CD8-positive, alpha-beta memory T cell (primary cell): ENCODE results near the gene LRP3. TPM values are rescaled to one million over a fixed set of nuclear protein-coding genes. Genes with fewer than 3 reads are reported as not detected.

Experiments used
- CTCF ChIA-PET: fragments of 350-600 bp; sonication (Branson Sonifier 250); formaldehyde crosslinking; loops from one replicate; lab custom pipeline; 2021; ENCODE audit warnings: antibody characterized with exemption; lab: Charles Lee
- POLR2A ChIA-PET: fragments of 350-600 bp; sonication (Branson Sonifier 250); formaldehyde crosslinking; loops from one replicate; lab custom pipeline; 2021; ENCODE audit warnings: antibody characterized with exemption; lab: Charles Lee
- DNase-seq, 5 donors: peaks; one replicate each; pipeline versions ENCODE4 v3.0.0 to v3.0.0-alpha.2; 2020 to 2022; ENCODE audit warnings: mixed read lengths in 1 of 5
- H3K27ac ChIP-seq: one replicate; pipeline ENCODE4 v1.7.0; 2013; ENCODE audit warnings: low read depth, mild to moderate bottlenecking, low read length, moderate library complexity
- H3K27me3 ChIP-seq: 2 replicates; pipeline ENCODE4 v1.7.0; 2013; ENCODE audit warnings: low read length, mild to moderate bottlenecking; ENCODE audit not compliant: insufficient read depth, poor library complexity, severe bottlenecking
- H3K36me3 ChIP-seq: 2 replicates; pipeline ENCODE4 v1.7.0; 2013; ENCODE audit warnings: mild to moderate bottlenecking, low read length, moderate library complexity; ENCODE audit not compliant: insufficient read depth
- H3K4me1 ChIP-seq: 2 replicates; pipeline ENCODE4 v1.7.0; 2013; ENCODE audit warnings: mild to moderate bottlenecking, low read length, moderate library complexity; ENCODE audit not compliant: insufficient read depth
- H3K4me3 ChIP-seq: 2 replicates; pipeline ENCODE4 v1.7.0; 2013; ENCODE audit warnings: mild to moderate bottlenecking, low read length
- H3K9me3 ChIP-seq: 2 replicates; pipeline ENCODE4 v1.7.0; 2013; ENCODE audit warnings: mild to moderate bottlenecking, low read length
- H3K27ac Mint-ChIP-seq, 8 donors: one replicate each; pipeline ENCODE4 v1.8.0; 2020 to 2021; ENCODE audit warnings: mixed read lengths in 8 of 8, mild to moderate bottlenecking in 6 of 8, inconsistent platforms in 3 of 8, moderate library complexity in 3 of 8
- H3K27me3 Mint-ChIP-seq, 2 donors: one replicate each; pipeline ENCODE4 v1.8.0; 2020 to 2021; ENCODE audit warnings: mixed read lengths in 2 of 2, mild to moderate bottlenecking in 1 of 2, moderate library complexity in 1 of 2
- H3K36me3 Mint-ChIP-seq, 3 donors: one replicate each; pipeline ENCODE4 v1.8.0; 2020 to 2021; ENCODE audit warnings: mixed read lengths in 3 of 3, inconsistent platforms in 1 of 3, mild to moderate bottlenecking in 1 of 3
- H3K4me1 Mint-ChIP-seq, 3 donors: one replicate each; pipeline ENCODE4 v1.8.0; 2020 to 2021; ENCODE audit warnings: mixed read lengths in 3 of 3, inconsistent platforms in 1 of 3, mild to moderate bottlenecking in 1 of 3
- H3K4me3 Mint-ChIP-seq, 7 donors: one replicate each; pipeline ENCODE4 v1.8.0; 2020 to 2021; ENCODE audit warnings: mixed read lengths in 7 of 7, mild to moderate bottlenecking in 6 of 7, moderate library complexity in 4 of 7, inconsistent platforms in 2 of 7
- H3K9me3 Mint-ChIP-seq, 5 donors: one replicate each; pipeline ENCODE4 v1.8.0; 2020 to 2022; ENCODE audit warnings: mixed read lengths in 5 of 5, mild to moderate bottlenecking in 3 of 5, moderate library complexity in 2 of 5, inconsistent platforms in 1 of 5
- polyA plus RNA-seq: library from polyadenylated mRNA; unstranded; fragments of 300-500 nt; fragmentation: Illumina TruSeq; gene quantifications from one replicate; pipeline ENCODE4 v1.2.3, GENCODE V29; 2021
- total RNA-seq, 2 experiments: library from RNA; stranded (reverse); gene quantifications; one replicate each; pipeline ENCODE4 v1.2.3, GENCODE V29; 2021

Gene LRP3
- total and polyA plus RNA-seq, 3 experiments from 2014 or later: 0.24 TPM; not detected in 2

- Histone ChIP-seq H3K27ac (no peak overlapping the region), H3K27me3 (peaks cover 14% of the 10 kb centered on the region), H3K36me3 (no peaks in the 10 kb centered on the region), H3K4me1 (no peaks in the 10 kb centered on the region), H3K9me3 (no peaks in the 10 kb centered on the region), H3K4me3 (no peak overlapping the region)
- Mint-ChIP-seq H3K36me3 (no peaks in the 10 kb centered on the region), H3K27me3 (peaks cover 16 to 29% of the 10 kb centered on the region in 2 donors), H3K9me3 (no peaks in the 10 kb centered on the region), H3K4me1 (peaks cover 0 to 9% (median 6%) of the 10 kb centered on the region in 3 donors), H3K4me3 (peak overlapping the region in 1 of 7 donors; percentile 32), H3K27ac (no peak overlapping the region)
- ChIA-PET POLR2A (no interaction called here), CTCF (no interaction called here)
- DNase-seq: no peak
Measured at GRCh38 chr19:33197591-33198000, 3.5 kb downstream of the LRP3 start.

- Histone ChIP-seq H3K36me3 (no peaks in the 10 kb centered on the region), H3K27ac (no peak overlapping the region), H3K9me3 (no peaks in the 10 kb centered on the region), H3K27me3 (peaks cover 11% of the 10 kb centered on the region), H3K4me1 (no peaks in the 10 kb centered on the region), H3K4me3 (no peak overlapping the region)
- DNase-seq: no peak
- Mint-ChIP-seq H3K9me3 (no peaks in the 10 kb centered on the region), H3K4me1 (peaks cover 0 to 9% (median 5%) of the 10 kb centered on the region in 3 donors), H3K27ac (no peak overlapping the region), H3K27me3 (peaks cover 12 to 23% of the 10 kb centered on the region in 2 donors), H3K36me3 (no peaks in the 10 kb centered on the region), H3K4me3 (no peak overlapping the region)
- ChIA-PET POLR2A (no interaction called here), CTCF (interaction anchor here (0.7 kb wide), 1 partner anchor 37 kb away, joined by 3 read pairs; no protein-coding TSS in a partner anchor)
Measured at GRCh38 chr19:33198169-33198568, 4.0 kb downstream of the LRP3 start.

GRCh38 chr19:33199441-33200265 lies 5.5 kb downstream of the LRP3 start:
- Histone ChIP-seq H3K4me3 (no peak overlapping the region), H3K27ac (no peak overlapping the region), H3K27me3 (peaks cover 8% of the 10 kb centered on the region), H3K36me3 (no peaks in the 10 kb centered on the region), H3K4me1 (no peaks in the 10 kb centered on the region), H3K9me3 (no peaks in the 10 kb centered on the region)
- no peak for DNase-seq
- peak overlapping the region in 1 of 8 donors; percentile 23 for H3K27ac Mint-ChIP-seq
- H3K4me1 Mint-ChIP-seq: peaks cover 0 to 6% (median 1%) of the 10 kb centered on the region in 3 donors
- H3K27me3 Mint-ChIP-seq: peaks cover 5 to 16% of the 10 kb centered on the region in 2 donors
- CTCF ChIA-PET: no interaction called here
- H3K4me3 Mint-ChIP-seq: no peak overlapping the region
- POLR2A ChIA-PET: no interaction called here
- H3K9me3 Mint-ChIP-seq: no peaks in the 10 kb centered on the region
- H3K36me3 Mint-ChIP-seq: no peaks in the 10 kb centered on the region

GRCh38 chr19:33201473-33201872 lies 7.3 kb downstream of the LRP3 start:
- no peak overlapping the region for H3K4me3 Mint-ChIP-seq
- no peaks in the 10 kb centered on the region for H3K4me1 ChIP-seq
- H3K27ac ChIP-seq: no peak overlapping the region
- no peaks in the 10 kb centered on the region for H3K36me3 Mint-ChIP-seq
- no peak overlapping the region for H3K27ac Mint-ChIP-seq
- no peaks in the 10 kb centered on the region for H3K9me3 Mint-ChIP-seq
- H3K27me3 Mint-ChIP-seq: peaks cover 2 to 11% of the 10 kb centered on the region in 2 donors
- POLR2A ChIA-PET: no interaction called here
- CTCF ChIA-PET: no interaction called here
- DNase-seq: no peak
- H3K9me3 ChIP-seq: no peaks in the 10 kb centered on the region
- no peaks in the 10 kb centered on the region for H3K27me3 ChIP-seq
- H3K36me3 ChIP-seq: no peaks in the 10 kb centered on the region
- no peak overlapping the region for H3K4me3 ChIP-seq
- H3K4me1 Mint-ChIP-seq: peaks cover 0 to 6% (median 1%) of the 10 kb centered on the region in 3 donors

- H3K9me3 Mint-ChIP-seq: no peaks in the 10 kb centered on the region
- H3K4me1 Mint-ChIP-seq: peaks cover 0 to 3% (median under 1%) of the 10 kb centered on the region in 3 donors
- no peak overlapping the region for H3K27ac Mint-ChIP-seq
- H3K27me3 Mint-ChIP-seq: peaks cover 0 to 6% of the 10 kb centered on the region in 2 donors
- H3K36me3 ChIP-seq: no peaks in the 10 kb centered on the region
- CTCF ChIA-PET: no interaction called here
- no peak for DNase-seq
- H3K4me3 Mint-ChIP-seq: no peak overlapping the region
- no peaks in the 10 kb centered on the region for H3K9me3 ChIP-seq
- H3K27me3 ChIP-seq: no peaks in the 10 kb centered on the region
- POLR2A ChIA-PET: no interaction called here
- no peak overlapping the region for H3K4me3 ChIP-seq
- H3K4me1 ChIP-seq: no peaks in the 10 kb centered on the region
- no peak overlapping the region for H3K27ac ChIP-seq
- no peaks in the 10 kb centered on the region for H3K36me3 Mint-ChIP-seq
Measured at GRCh38 chr19:33201886-33202545, 7.9 kb downstream of the LRP3 start.

- ChIA-PET POLR2A (no interaction called here), CTCF (no interaction called here)
- H3K27me3 Mint-ChIP-seq: peaks cover 0 to 4% of the 10 kb centered on the region in 2 donors
- Histone ChIP-seq H3K36me3 (no peaks in the 10 kb centered on the region), H3K4me3 (no peak overlapping the region), H3K4me1 (no peaks in the 10 kb centered on the region), H3K9me3 (no peaks in the 10 kb centered on the region), H3K27ac (no peak overlapping the region), H3K27me3 (no peaks in the 10 kb centered on the region)
- no peaks in the 10 kb centered on the region for H3K4me1 Mint-ChIP-seq
- no peak overlapping the region for H3K4me3 Mint-ChIP-seq
- no peaks in the 10 kb centered on the region for H3K9me3 Mint-ChIP-seq
- no peak overlapping the region for H3K27ac Mint-ChIP-seq
- H3K36me3 Mint-ChIP-seq: no peaks in the 10 kb centered on the region
- no peak for DNase-seq
Measured at GRCh38 chr19:33202546-33203507, 8.7 kb downstream of the LRP3 start.

- Mint-ChIP-seq H3K27me3 (peaks cover 0 to 4% of the 10 kb centered on the region in 2 donors), H3K9me3 (no peaks in the 10 kb centered on the region), H3K4me1 (no peaks in the 10 kb centered on the region), H3K27ac (no peak overlapping the region), H3K4me3 (no peak overlapping the region), H3K36me3 (no peaks in the 10 kb centered on the region)
- no peak overlapping the region for H3K27ac ChIP-seq
- H3K27me3 ChIP-seq: no peaks in the 10 kb centered on the region
- ChIA-PET POLR2A (no interaction called here), CTCF (no interaction called here)
- H3K36me3 ChIP-seq: no peaks in the 10 kb centered on the region
- DNase-seq: no peak
- H3K4me3 ChIP-seq: no peak overlapping the region
- no peaks in the 10 kb centered on the region for H3K4me1 ChIP-seq
- H3K9me3 ChIP-seq: no peaks in the 10 kb centered on the region
Measured at GRCh38 chr19:33203529-33203928, 9.4 kb downstream of the LRP3 start.
